ENCODE measurements around the gene AMZ1. TPM values are rescaled to one million over a fixed set of nuclear protein-coding genes. Genes with fewer than 3 reads are reported as not detected.
"Not testable (repeated sequence)": the region's sequence is repeated elsewhere in the genome, so short reads cannot be mapped to it uniquely, and the experiment has no call there.

Gene AMZ1
- total and polyA plus RNA-seq, 2 experiments from 2014 or later = 1.4 TPM; not detected in 1

DNA sequence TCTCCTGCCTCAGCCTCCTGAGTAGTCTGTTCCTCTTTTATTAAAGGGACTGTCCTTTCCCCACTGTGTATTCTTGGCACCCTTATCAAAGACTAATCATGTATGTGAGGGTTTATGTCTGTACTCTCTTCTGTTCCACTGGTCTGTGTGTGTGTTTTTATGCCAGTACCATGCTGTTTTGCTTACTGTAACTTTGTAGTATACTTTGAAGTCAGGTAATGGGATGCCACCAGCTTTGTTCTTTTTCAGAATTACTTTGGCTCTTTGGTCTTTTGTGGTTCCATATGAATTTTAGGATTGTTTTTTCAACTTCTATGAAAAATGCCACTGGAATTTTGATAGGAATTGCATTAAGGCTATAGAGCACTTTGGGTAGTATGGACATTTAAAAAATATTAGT is 14.1 kb upstream of the AMZ1 start:
- no peaks in the 10 kb centered on the region for H3K36me3 ChIP-seq (replicated peaks; ENCODE audit: insufficient read depth, low read depth)
- H2AFZ ChIP-seq = no peak overlapping the region
- H3K4me1 ChIP-seq (ENCODE audit: insufficient read depth) = no peaks in the 10 kb centered on the region
- no peak overlapping the region for H3K27ac ChIP-seq
- no peaks in the 10 kb centered on the region for H3K9me3 ChIP-seq (ENCODE audit: low read depth)
- no peak overlapping the region for H3K4me3 ChIP-seq
- no peak for DNase-seq (ENCODE audit: low spot score)
- H4K20me1 ChIP-seq (ENCODE audit: insufficient read depth, poor library complexity, severe bottlenecking) = no peaks in the 10 kb centered on the region
- H3K9me2 ChIP-seq (replicated peaks; ENCODE audit: insufficient read depth) = no peaks in the 10 kb centered on the region
- no peaks in the 10 kb centered on the region for H3K27me3 ChIP-seq
- no peaks in the 10 kb centered on the region for H3K79me2 ChIP-seq
- no peak for TF ChIP-seq EZH2phosphoT487 (IDR thresholded peaks at IDR 0.05; ENCODE audit: low read depth, severe bottlenecking, unreplicated experiment)
- no peak for TF ChIP-seq EZH2 (IDR thresholded peaks at IDR 0.05; ENCODE audit: borderline replicate concordance)
- TF ChIP-seq, protein P1, sequence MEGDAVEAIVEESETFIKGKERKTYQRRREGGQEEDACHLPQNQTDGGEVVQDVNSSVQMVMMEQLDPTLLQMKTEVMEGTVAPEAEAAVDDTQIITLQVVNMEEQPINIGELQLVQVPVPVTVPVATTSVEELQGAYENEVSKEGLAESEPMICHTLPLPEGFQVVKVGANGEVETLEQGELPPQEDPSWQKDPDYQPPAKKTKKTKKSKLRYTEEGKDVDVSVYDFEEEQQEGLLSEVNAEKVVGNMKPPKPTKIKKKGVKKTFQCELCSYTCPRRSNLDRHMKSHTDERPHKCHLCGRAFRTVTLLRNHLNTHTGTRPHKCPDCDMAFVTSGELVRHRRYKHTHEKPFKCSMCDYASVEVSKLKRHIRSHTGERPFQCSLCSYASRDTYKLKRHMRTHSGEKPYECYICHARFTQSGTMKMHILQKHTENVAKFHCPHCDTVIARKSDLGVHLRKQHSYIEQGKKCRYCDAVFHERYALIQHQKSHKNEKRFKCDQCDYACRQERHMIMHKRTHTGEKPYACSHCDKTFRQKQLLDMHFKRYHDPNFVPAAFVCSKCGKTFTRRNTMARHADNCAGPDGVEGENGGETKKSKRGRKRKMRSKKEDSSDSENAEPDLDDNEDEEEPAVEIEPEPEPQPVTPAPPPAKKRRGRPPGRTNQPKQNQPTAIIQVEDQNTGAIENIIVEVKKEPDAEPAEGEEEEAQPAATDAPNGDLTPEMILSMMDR (IDR thresholded peaks at IDR 0.05; ENCODE audit: poor library complexity) = no peak
- H3K4me2 ChIP-seq = no peak overlapping the region

DNA sequence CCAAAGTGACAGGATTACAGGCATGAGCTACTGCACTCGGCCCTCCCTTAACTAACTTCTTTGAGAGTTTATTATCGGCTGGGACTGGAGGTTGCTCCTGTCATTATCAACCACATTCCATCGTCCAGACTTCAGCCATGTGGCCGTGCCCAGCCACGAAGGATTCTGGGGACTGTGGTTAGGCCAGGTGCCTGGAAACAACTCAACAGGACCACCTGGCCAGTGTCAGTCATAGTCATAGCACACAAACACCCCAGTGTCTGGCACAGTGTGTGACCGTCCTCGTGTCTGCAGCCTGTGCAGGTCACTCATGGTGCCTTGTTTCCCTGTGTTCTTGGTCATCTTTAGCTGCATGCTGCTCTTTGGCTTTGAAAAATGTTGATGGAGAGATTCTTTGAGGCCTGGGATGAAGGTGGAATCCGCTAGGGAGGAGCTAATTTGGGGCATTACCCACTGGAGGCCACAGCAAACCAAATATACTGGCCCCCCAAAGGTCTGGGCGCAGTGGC is 12.7 kb upstream of the AMZ1 start:
- no peak overlapping the region for H3K4me3 ChIP-seq
- H3K9me3 ChIP-seq (ENCODE audit: low read depth) = no peaks in the 10 kb centered on the region
- H3K36me3 ChIP-seq (replicated peaks; ENCODE audit: insufficient read depth, low read depth) = no peaks in the 10 kb centered on the region
- 73% methylated on average over 9 of the region's 9 CpGs for WGBS (ENCODE audit: low lambda C conversion rate, missing lambda C conversion rate)
- TF ChIP-seq, protein P1 (IDR thresholded peaks at IDR 0.05; ENCODE audit: poor library complexity) = no peak
- TF ChIP-seq EZH2 (IDR thresholded peaks at IDR 0.05; ENCODE audit: borderline replicate concordance) (no peak), EZH2phosphoT487 (IDR thresholded peaks at IDR 0.05; ENCODE audit: low read depth, severe bottlenecking, unreplicated experiment) (no peak)
- H3K4me2 ChIP-seq = no peak overlapping the region
- H3K4me1 ChIP-seq (ENCODE audit: insufficient read depth) = no peaks in the 10 kb centered on the region
- H3K79me2 ChIP-seq = no peaks in the 10 kb centered on the region
- no peak for DNase-seq (ENCODE audit: low spot score)
- H3K9me2 ChIP-seq (replicated peaks; ENCODE audit: insufficient read depth) = no peaks in the 10 kb centered on the region
- H4K20me1 ChIP-seq (ENCODE audit: insufficient read depth, poor library complexity, severe bottlenecking) = no peaks in the 10 kb centered on the region
- no peak overlapping the region for H2AFZ ChIP-seq
- no peak overlapping the region for H3K27ac ChIP-seq
- no peaks in the 10 kb centered on the region for H3K27me3 ChIP-seq

DNA sequence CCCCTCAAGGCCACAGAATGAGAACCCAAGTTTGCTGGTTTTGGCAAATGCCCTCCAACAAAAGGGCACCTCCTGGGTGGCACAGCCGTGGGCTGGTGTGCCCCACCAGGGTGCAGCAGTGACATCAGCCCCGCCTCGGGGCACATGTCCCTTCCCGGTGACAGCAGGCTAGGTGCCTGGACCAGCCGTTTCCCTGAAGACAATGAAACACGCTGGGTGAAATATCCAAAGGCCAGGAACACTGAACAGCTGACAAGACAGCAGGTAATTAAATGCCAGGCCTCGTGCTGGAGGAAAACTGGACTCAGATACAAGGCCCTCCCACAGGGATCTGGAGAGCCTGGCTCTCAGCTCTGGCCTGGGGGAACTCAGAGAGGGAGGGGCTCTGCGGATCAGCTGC is 11.4 kb upstream of the AMZ1 start:
- H3K4me3 ChIP-seq; H3K79me2 ChIP-seq; H3K4me1 ChIP-seq (ENCODE audit: insufficient read depth); H3K9me2 ChIP-seq (replicated peaks; ENCODE audit: insufficient read depth); H2AFZ ChIP-seq; DNase-seq (ENCODE audit: low spot score); H3K9me3 ChIP-seq (ENCODE audit: low read depth); H3K27ac ChIP-seq; H3K4me2 ChIP-seq; H3K27me3 ChIP-seq; H3K36me3 ChIP-seq (replicated peaks; ENCODE audit: insufficient read depth, low read depth); H4K20me1 ChIP-seq (ENCODE audit: insufficient read depth, poor library complexity, severe bottlenecking): not testable (repeated sequence)
- 71% methylated on average over 7 of the region's 8 CpGs for WGBS (ENCODE audit: low lambda C conversion rate, missing lambda C conversion rate)

DNA sequence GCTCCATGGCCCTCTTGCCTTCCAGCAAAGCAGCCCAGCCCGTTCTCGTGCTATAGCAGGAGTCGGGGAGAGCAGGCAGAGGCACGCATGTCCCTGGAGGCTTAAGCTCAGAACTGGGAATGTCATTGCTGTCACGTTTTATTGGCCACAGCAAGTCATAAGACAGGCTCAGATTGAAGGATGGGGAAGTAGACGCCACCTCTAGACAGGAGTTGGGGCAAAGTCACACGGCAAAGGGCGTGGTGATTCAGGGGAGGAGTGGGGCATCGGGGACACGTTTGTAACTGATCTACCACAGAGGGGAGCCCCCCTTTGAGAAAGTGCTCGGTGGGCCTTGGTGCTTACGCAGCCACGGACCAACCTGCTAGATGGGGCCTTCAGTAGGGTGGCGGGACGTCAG is 9.5 kb upstream of the AMZ1 start:
- H3K9me3 ChIP-seq (ENCODE audit: low read depth); H3K79me2 ChIP-seq; H3K36me3 ChIP-seq (replicated peaks; ENCODE audit: insufficient read depth, low read depth); H3K27ac ChIP-seq; H2AFZ ChIP-seq; H3K27me3 ChIP-seq; DNase-seq (ENCODE audit: low spot score); H3K4me3 ChIP-seq; H4K20me1 ChIP-seq (ENCODE audit: insufficient read depth, poor library complexity, severe bottlenecking); H3K9me2 ChIP-seq (replicated peaks; ENCODE audit: insufficient read depth); H3K4me1 ChIP-seq (ENCODE audit: insufficient read depth); H3K4me2 ChIP-seq: not testable (repeated sequence)
- WGBS (ENCODE audit: low lambda C conversion rate, missing lambda C conversion rate) = 91% methylated on average over 13 of the region's 15 CpGs

DNA sequence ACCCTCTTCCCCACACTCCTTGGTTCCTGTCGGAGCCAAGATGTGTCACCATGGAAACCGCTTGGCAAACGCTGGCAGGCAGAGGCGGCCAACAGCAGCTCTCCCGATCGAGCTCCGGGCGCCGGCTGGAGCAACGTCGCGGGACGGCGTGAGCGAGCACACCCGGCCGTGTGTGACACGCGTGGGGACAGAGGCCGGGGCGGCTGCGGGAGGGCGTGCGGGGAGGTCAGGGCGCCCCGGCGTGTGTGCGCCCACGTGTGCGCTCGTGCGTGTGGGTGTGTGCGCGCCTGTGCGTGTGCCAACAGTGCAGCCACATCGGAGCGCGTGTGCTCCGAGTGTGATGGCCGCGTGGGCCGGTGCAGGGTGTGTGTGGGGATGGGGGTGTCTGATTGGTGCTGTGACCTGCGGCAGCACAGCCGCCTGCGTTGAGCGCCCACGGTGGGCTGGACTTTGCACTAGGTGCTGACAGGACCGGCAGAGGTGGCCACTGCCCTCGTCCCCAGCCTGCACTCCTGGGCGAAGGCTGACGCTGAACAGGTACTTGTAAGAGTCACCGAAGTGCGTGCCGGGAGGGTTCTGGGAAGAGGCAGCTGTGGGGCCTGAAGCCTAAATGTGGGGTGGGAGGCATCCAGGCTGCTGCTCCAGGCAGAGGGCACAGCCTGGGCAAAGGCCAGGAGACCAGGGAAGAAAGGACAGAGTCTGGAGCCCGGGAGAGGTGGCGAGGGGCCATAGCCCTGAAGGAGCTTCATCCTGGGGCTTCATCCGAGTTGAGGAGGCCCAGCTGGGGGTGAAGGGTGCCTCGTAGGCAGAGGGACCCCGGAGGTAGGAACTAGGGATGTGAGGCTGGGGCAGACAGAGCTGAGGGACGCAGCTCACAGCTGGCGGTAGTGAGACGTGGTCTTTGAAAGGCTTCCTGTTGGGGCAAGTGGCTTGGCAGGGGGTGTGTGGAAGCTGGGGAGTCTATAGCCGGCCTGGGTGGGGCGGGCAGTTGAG is 8.6 kb upstream of the AMZ1 start:
- H2AFZ ChIP-seq; H3K27me3 ChIP-seq; DNase-seq (ENCODE audit: low spot score); H3K4me2 ChIP-seq; H3K4me3 ChIP-seq; H4K20me1 ChIP-seq (ENCODE audit: insufficient read depth, poor library complexity, severe bottlenecking); H3K4me1 ChIP-seq (ENCODE audit: insufficient read depth); H3K9me2 ChIP-seq (replicated peaks; ENCODE audit: insufficient read depth); H3K27ac ChIP-seq; H3K9me3 ChIP-seq (ENCODE audit: low read depth); H3K36me3 ChIP-seq (replicated peaks; ENCODE audit: insufficient read depth, low read depth); H3K79me2 ChIP-seq: not testable (repeated sequence)
- WGBS (ENCODE audit: low lambda C conversion rate, missing lambda C conversion rate) = 87% methylated on average over 32 of the region's 64 CpGs

Data from hepatocyte (in vitro differentiated cells).